GM19324 (cell line): Measurements from ENCODE around the gene TK1.
"Not testable (repeated sequence)": the region's sequence is repeated elsewhere in the genome, so short reads cannot be mapped to it uniquely, and the experiment has no call there.

Source experiments
- ATAC-seq: cut with Tn5 transposase; IDR thresholded peaks from one replicate; pipeline ENCODE4 v1.9.1; 2021; ENCODE audit warnings: mild to moderate bottlenecking, moderate library complexity; ENCODE audit not compliant: unreplicated experiment, low FRiP score

The TK1 gene

GRCh38 chr17:78186692-78187595 lies at the start of gene TK1, which contains the start of gene AFMID:
Gene TK1, minus strand, starts transcription at chr17:78187052. Its CDS starts 58 bp downstream, at chr17:78186994.
Gene AFMID, plus strand, starts transcription at chr17:78187362. Its CDS starts 9 bp downstream, at chr17:78187371.
- ATAC-seq, result peak; percentile 89

- ATAC-seq, result no peak
These were observed 49.0 kb upstream of the TK1 start for GRCh38 chr17:78235885-78236284.

- ATAC-seq, result not testable (repeated sequence)
These were observed 48.2 kb upstream of the TK1 start for GRCh38 chr17:78235022-78235421.

- ATAC-seq, result no peak
These were observed 47.5 kb upstream of the TK1 start for GRCh38 chr17:78234261-78234865.

- ATAC-seq, result no peak
These were observed 46.8 kb upstream of the TK1 start for GRCh38 chr17:78233678-78234077.

GRCh38 chr17:78232859-78233173 lies 46.0 kb upstream of the TK1 start:
- no peak for ATAC-seq

- no peak for ATAC-seq
These were observed 45.4 kb upstream of the TK1 start for GRCh38 chr17:78231991-78232858.

- ATAC-seq, result no peak
These were observed 44.4 kb upstream of the TK1 start, which contains the start of gene TMEM235 for GRCh38 chr17:78230996-78231935. Gene TMEM235, plus strand, starts transcription at chr17:78231631. Its CDS starts 393 bp downstream, at chr17:78232024.

GRCh38 chr17:78230252-78230962 lies 43.6 kb upstream of the TK1 start:
- ATAC-seq, result no peak

- no peak for ATAC-seq
These were observed 41.3 kb upstream of the TK1 start for GRCh38 chr17:78228176-78228575.

GRCh38 chr17:78227455-78227916 lies 40.6 kb upstream of the TK1 start:
- no peak for ATAC-seq

GRCh38 chr17:78226759-78227454 lies 40.1 kb upstream of the TK1 start:
- ATAC-seq, result no peak

- no peak for ATAC-seq
These were observed 39.4 kb upstream of the TK1 start for GRCh38 chr17:78226055-78226758.

- ATAC-seq, result no peak
These were observed 38.4 kb upstream of the TK1 start for GRCh38 chr17:78225088-78225865.

GRCh38 chr17:78224231-78225087 lies 37.6 kb upstream of the TK1 start:
- ATAC-seq, result no peak

GRCh38 chr17:78223765-78224164 lies 36.9 kb upstream of the TK1 start:
- ATAC-seq, result no peak
